Thyroid gland (tissue), 4 donors: Measurements from ENCODE around the gene SRGAP1. TPM values are rescaled to one million over a fixed set of nuclear protein-coding genes. Genes with fewer than 3 reads are reported as not detected.
"Not testable (repeated sequence)": the region's sequence is repeated elsewhere in the genome, so short reads cannot be mapped to it uniquely, and the experiment has no call there.

Source experiments
- DNase-seq, 2 donors: peaks; one replicate each; pipeline ENCODE4 v3.0.0-alpha.2; 2019
- H3K27ac ChIP-seq, 3 donors: fragments of 200-600 bp; sonication (generic); 1 replicate in 2 of 3; 2 replicates in 1 of 3; pipeline ENCODE4 v1.5.1; 2016 to 2019; ENCODE audit warnings: mild to moderate bottlenecking in 1 of 3, moderate library complexity in 1 of 3
- H3K27me3 ChIP-seq: fragments of 200-600 bp; sonication (generic); one replicate; pipeline ENCODE4 v1.5.1; 2019
- H3K36me3 ChIP-seq, 2 donors: fragments of 200-600 bp; sonication (generic); one replicate each; pipeline ENCODE4 v1.5.1; 2016 to 2019
- H3K4me1 ChIP-seq, 2 donors: fragments of 200-600 bp; sonication (generic); one replicate each; pipeline ENCODE4 v1.5.1; 2017 to 2019
- H3K4me3 ChIP-seq, 3 donors: fragments of 200-600 bp; sonication (generic); replicated peaks in 1 of 3; 1 replicate in 2 of 3; 2 replicates in 1 of 3; pipeline ENCODE4 v1.5.1; 2016; ENCODE audit warnings: mild to moderate bottlenecking in 1 of 3
- H3K9me3 ChIP-seq: fragments of 200-600 bp; sonication (generic); one replicate; pipeline ENCODE4 v1.5.1; 2017
- CTCF ChIP-seq, 6 experiments: fragments of 200-600 bp in 3 of 6; fragments of 450-650 bp in 3 of 6; sonication (generic) in 3 of 6; IDR thresholded peaks; one replicate each; pipeline ENCODE4 v1.5.1; 2016 to 2019; ENCODE audit warnings: antibody characterized with exemption in 6 of 6, mild to moderate bottlenecking in 2 of 6, inconsistent platforms in 1 of 6, moderate library complexity in 1 of 6
- POLR2A ChIP-seq, 2 donors: fragments of 450-650 bp; IDR thresholded peaks; one replicate each; pipeline ENCODE4 v1.6.1; 2017; ENCODE audit warnings: antibody characterized with exemption in 2 of 2, mild to moderate bottlenecking in 2 of 2, moderate library complexity in 1 of 2
- WGBS, 2 donors: methylation state at CpG; one replicate each; pipeline ENCODE4 v1.1.5; 2017; 5-methylcytosine and 5-hydroxymethylcytosine counted together
- intact Hi-C: fragments of 100-400 bp; cut with DNase I; formaldehyde crosslinking; loops from one replicate; pipeline ENCODE4 v1.15.1; 2023
- total RNA-seq, 4 donors: library from RNA; depleted of rRNA; stranded (reverse); fragments of >200 nt; gene quantifications; one replicate each; pipeline ENCODE4 v1.2.3, GENCODE V29; 2016

SRGAP1 gene
- total RNA-seq, 4 donors from 2014 or later = 14.1 to 26.3 (median 20.9) TPM

- intact Hi-C loops = no loop called here
- no peak for DNase-seq
- H3K9me3 ChIP-seq = no peaks in the 10 kb centered on the region
- H3K36me3 ChIP-seq = no peaks in the 10 kb centered on the region
- H3K4me1 ChIP-seq = no peaks in the 10 kb centered on the region
- 79 to 83% methylated on average over 2 of the region's 2 CpGs for WGBS, 2 donors
- no peaks in the 10 kb centered on the region for H3K27me3 ChIP-seq
- TF ChIP-seq CTCF (IDR thresholded peaks at IDR 0.05) = no peak
- TF ChIP-seq POLR2A (IDR thresholded peaks at IDR 0.05) = no peak
- no peak overlapping the region for H3K4me3 ChIP-seq
- no peak overlapping the region for H3K27ac ChIP-seq
These were observed 316.2 kb downstream of the SRGAP1 start for GRCh38 chr12:64160711-64161060.

DNA sequence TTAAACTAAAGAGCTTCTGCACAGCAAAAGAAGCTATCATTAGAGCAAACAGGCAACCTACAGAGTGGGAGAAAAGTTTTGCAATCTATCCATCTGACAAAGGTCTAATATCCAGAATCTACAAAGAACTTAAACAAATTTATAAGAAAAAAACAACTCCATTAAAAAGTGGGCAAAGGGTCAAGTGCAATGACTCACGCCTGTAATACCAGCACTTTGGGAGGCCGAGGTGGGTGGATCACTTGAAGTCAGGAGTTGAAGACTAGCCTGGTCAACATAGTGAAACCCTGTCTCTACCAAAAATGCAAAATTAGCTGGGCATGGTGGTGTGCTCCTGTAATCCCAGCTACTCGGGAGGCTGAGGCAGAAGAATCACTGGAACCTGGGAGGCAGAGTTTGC, 322.1 kb downstream of the SRGAP1 start:
- H3K36me3 ChIP-seq, H3K4me1 ChIP-seq, H3K9me3 ChIP-seq, H3K27me3 ChIP-seq, H3K4me3 ChIP-seq, DNase-seq, intact Hi-C loops, H3K27ac ChIP-seq: not testable (repeated sequence)
- 91 to 97% methylated on average over 3 of the region's 3 CpGs for WGBS, 2 donors

GRCh38 chr12:64167041-64167440, 322.5 kb downstream of the SRGAP1 start:
- H3K36me3 ChIP-seq, H3K27me3 ChIP-seq, DNase-seq, H3K9me3 ChIP-seq, H3K27ac ChIP-seq, intact Hi-C loops, H3K4me1 ChIP-seq, H3K4me3 ChIP-seq: not testable (repeated sequence)
- 84 to 94% methylated on average over 1 of the region's 1 CpG for WGBS, 2 donors

- Histone ChIP-seq H3K4me1 (no peaks in the 10 kb centered on the region), H3K27me3 (no peaks in the 10 kb centered on the region), H3K9me3 (no peaks in the 10 kb centered on the region), H3K4me3 (no peak overlapping the region), H3K27ac (no peak overlapping the region), H3K36me3 (no peaks in the 10 kb centered on the region)
- TF ChIP-seq POLR2A (IDR thresholded peaks at IDR 0.05) (no peak), CTCF (IDR thresholded peaks at IDR 0.05) (no peak)
- 76 to 84% methylated on average over 3 of the region's 3 CpGs for WGBS, 2 donors
- intact Hi-C loops = no loop called here
- no peak for DNase-seq
These were observed 325.5 kb downstream of the SRGAP1 start for GRCh38 chr12:64170024-64170423.

DNA sequence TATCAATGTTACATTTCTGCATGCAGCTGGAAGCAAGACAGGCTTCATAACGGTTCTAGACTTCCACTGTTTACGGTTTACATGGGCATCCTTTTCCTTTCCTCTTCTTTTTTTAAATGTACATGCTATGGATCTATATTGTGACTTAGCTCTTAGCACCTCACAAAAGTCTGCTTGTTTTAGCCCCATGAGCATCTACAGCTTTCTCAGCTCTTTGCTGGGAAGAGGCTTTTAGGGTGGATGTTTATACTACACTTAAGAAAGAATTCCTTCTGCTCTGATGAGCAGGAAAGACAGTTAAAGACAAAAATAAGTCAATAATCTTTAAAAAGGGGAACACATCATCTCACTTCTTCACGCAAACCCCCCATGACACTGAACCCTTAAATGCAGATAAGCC, 326.2 kb downstream of the SRGAP1 start:
- H3K27me3 ChIP-seq = no peaks in the 10 kb centered on the region
- no peaks in the 10 kb centered on the region for H3K36me3 ChIP-seq
- TF ChIP-seq CTCF (IDR thresholded peaks at IDR 0.05) = no peak
- no peak for TF ChIP-seq POLR2A (IDR thresholded peaks at IDR 0.05)
- no peak overlapping the region for H3K27ac ChIP-seq
- no peaks in the 10 kb centered on the region for H3K4me1 ChIP-seq
- no peak for DNase-seq
- intact Hi-C loops = no loop called here
- 67 to 76% methylated on average over 3 of the region's 3 CpGs for WGBS, 2 donors
- H3K4me3 ChIP-seq = no peak overlapping the region
- H3K9me3 ChIP-seq = no peaks in the 10 kb centered on the region

DNA sequence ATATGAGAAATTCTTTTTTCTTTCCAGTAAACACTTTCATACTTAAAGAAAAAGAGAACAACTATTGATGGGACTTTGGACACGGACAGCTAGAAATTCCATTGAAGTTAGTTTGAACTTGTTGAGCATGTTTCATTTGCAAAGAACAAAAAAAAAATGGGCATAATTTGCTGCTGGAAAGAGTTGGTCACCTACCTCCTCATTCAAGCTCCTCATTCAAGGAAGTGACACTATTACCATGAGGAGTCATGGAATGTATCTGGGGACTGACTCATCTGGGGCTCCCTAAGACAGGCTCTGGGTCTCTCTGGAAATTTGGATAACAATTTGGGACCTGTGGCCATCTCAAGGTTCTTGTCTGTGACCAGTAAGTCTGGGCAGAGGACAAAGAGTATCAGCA, 327.2 kb downstream of the SRGAP1 start:
- no peaks in the 10 kb centered on the region for H3K27me3 ChIP-seq
- no peak overlapping the region for H3K4me3 ChIP-seq
- TF ChIP-seq POLR2A (IDR thresholded peaks at IDR 0.05) = no peak
- no peak overlapping the region for H3K27ac ChIP-seq
- H3K4me1 ChIP-seq = no peaks in the 10 kb centered on the region
- no peaks in the 10 kb centered on the region for H3K9me3 ChIP-seq
- DNase-seq = no peak
- no peaks in the 10 kb centered on the region for H3K36me3 ChIP-seq
- intact Hi-C loops = no loop called here
- WGBS, 2 donors = 76 to 89% methylated on average over 1 of the region's 1 CpG
